ENCODE measurements around the gene PTGER1. TPM values are rescaled to one million over a fixed set of nuclear protein-coding genes. Genes with fewer than 3 reads are reported as not detected.

The PTGER1 gene
- total and polyA plus RNA-seq, 2 of the 13 experiments (the other 11 are each of a cell fraction or from before 2014, with no cell fraction given), result 0.13 TPM; not detected in 1

- TF ChIP-seq, protein P1, sequence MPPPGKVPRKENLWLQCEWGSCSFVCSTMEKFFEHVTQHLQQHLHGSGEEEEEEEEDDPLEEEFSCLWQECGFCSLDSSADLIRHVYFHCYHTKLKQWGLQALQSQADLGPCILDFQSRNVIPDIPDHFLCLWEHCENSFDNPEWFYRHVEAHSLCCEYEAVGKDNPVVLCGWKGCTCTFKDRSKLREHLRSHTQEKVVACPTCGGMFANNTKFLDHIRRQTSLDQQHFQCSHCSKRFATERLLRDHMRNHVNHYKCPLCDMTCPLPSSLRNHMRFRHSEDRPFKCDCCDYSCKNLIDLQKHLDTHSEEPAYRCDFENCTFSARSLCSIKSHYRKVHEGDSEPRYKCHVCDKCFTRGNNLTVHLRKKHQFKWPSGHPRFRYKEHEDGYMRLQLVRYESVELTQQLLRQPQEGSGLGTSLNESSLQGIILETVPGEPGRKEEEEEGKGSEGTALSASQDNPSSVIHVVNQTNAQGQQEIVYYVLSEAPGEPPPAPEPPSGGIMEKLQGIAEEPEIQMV (CRISPR knock-in tag; IDR thresholded peaks at IDR 0.05; ENCODE audit: low read depth), result no peak
- TF ChIP-seq, protein P2, sequence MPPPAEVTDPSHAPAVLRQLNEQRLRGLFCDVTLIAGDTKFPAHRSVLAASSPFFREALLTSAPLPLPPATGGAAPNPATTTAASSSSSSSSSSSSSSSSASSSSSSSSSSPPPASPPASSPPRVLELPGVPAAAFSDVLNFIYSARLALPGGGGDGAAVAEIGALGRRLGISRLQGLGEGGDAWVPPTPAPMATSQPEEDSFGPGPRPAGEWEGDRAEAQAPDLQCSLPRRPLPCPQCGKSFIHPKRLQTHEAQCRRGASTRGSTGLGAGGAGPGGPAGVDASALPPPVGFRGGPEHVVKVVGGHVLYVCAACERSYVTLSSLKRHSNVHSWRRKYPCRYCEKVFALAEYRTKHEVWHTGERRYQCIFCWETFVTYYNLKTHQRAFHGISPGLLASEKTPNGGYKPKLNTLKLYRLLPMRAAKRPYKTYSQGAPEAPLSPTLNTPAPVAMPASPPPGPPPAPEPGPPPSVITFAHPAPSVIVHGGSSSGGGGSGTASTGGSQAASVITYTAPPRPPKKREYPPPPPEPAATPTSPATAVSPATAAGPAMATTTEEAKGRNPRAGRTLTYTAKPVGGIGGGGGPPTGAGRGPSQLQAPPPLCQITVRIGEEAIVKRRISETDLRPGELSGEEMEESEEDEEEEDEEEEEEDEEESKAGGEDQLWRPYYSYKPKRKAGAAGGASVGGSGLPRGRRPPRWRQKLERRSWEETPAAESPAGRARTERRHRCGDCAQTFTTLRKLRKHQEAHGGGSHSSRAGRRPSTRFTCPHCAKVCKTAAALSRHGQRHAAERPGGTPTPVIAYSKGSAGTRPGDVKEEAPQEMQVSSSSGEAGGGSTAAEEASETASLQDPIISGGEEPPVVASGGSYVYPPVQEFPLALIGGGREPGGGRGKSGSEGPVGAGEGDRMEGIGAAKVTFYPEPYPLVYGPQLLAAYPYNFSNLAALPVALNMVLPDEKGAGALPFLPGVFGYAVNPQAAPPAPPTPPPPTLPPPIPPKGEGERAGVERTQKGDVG (CRISPR knock-in tag; IDR thresholded peaks at IDR 0.05; ENCODE audit: borderline replicate concordance), result 0 out of 2 replicates have a peak, but pooled peaks have one; percentile 43
- TF ChIP-seq, protein P3, sequence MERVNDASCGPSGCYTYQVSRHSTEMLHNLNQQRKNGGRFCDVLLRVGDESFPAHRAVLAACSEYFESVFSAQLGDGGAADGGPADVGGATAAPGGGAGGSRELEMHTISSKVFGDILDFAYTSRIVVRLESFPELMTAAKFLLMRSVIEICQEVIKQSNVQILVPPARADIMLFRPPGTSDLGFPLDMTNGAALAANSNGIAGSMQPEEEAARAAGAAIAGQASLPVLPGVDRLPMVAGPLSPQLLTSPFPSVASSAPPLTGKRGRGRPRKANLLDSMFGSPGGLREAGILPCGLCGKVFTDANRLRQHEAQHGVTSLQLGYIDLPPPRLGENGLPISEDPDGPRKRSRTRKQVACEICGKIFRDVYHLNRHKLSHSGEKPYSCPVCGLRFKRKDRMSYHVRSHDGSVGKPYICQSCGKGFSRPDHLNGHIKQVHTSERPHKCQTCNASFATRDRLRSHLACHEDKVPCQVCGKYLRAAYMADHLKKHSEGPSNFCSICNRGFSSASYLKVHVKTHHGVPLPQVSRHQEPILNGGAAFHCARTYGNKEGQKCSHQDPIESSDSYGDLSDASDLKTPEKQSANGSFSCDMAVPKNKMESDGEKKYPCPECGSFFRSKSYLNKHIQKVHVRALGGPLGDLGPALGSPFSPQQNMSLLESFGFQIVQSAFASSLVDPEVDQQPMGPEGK (CRISPR knock-in tag; IDR thresholded peaks at IDR 0.05), result peak; percentile 39; the same call in 1 of the 2 replicates
- TF ChIP-seq GTF3A (CRISPR knock-in tag; conservative IDR thresholded peaks at IDR 0.05), result peak; percentile 72; the same call in 1 of the 2 replicates
- no peak for TF ChIP-seq FOXM1 (CRISPR knock-in tag; IDR thresholded peaks at IDR 0.05)
- peak; percentile 77; the same call in 1 of the 2 replicates for TF ChIP-seq THAP7 (CRISPR knock-in tag; IDR thresholded peaks at IDR 0.05)
- TF ChIP-seq, protein P4, sequence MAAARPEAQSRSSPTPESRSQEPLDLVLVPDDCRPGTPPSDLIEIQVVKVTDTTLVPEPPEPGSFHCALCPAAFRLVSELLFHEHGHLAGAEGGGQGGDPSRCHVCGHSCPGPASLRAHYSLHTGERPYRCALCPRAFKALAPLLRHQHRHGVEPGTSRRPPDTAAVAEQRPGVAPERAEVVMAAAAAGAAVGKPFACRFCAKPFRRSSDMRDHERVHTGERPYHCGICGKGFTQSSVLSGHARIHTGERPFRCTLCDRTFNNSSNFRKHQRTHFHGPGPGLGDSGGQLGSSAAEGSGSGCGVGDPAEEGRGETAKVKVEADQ (CRISPR knock-in tag; IDR thresholded peaks at IDR 0.05; ENCODE audit: borderline replicate concordance), result 0 out of 2 replicates have a peak, but pooled peaks have one; percentile 55
- TF ChIP-seq SKI (IDR thresholded peaks at IDR 0.05; ENCODE audit: partially characterized antibody), result peak; percentile 10
- TF ChIP-seq ARNT2 (CRISPR knock-in tag; IDR thresholded peaks at IDR 0.05; ENCODE audit: low read depth), result 0 out of 2 replicates have a peak, but pooled peaks have one; percentile 29
- TF ChIP-seq NR2F6 (IDR thresholded peaks at IDR 0.05), result no peak; the same call in 1 of the 2 replicates
- peak; percentile 54; the same call in 1 of the 2 replicates for TF ChIP-seq NR2F6 (CRISPR knock-in tag; IDR thresholded peaks at IDR 0.05)
- TF ChIP-seq ZNF317 (CRISPR knock-in tag; IDR thresholded peaks at IDR 0.05), result peak; percentile 37; the same call in 1 of the 2 replicates
- no peak for TF ChIP-seq ZNF652 (CRISPR knock-in tag; IDR thresholded peaks at IDR 0.05; ENCODE audit: borderline replicate concordance, low read depth)
- TF ChIP-seq, protein P5, sequence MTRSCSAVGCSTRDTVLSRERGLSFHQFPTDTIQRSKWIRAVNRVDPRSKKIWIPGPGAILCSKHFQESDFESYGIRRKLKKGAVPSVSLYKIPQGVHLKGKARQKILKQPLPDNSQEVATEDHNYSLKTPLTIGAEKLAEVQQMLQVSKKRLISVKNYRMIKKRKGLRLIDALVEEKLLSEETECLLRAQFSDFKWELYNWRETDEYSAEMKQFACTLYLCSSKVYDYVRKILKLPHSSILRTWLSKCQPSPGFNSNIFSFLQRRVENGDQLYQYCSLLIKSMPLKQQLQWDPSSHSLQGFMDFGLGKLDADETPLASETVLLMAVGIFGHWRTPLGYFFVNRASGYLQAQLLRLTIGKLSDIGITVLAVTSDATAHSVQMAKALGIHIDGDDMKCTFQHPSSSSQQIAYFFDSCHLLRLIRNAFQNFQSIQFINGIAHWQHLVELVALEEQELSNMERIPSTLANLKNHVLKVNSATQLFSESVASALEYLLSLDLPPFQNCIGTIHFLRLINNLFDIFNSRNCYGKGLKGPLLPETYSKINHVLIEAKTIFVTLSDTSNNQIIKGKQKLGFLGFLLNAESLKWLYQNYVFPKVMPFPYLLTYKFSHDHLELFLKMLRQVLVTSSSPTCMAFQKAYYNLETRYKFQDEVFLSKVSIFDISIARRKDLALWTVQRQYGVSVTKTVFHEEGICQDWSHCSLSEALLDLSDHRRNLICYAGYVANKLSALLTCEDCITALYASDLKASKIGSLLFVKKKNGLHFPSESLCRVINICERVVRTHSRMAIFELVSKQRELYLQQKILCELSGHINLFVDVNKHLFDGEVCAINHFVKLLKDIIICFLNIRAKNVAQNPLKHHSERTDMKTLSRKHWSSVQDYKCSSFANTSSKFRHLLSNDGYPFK (CRISPR knock-in tag; IDR thresholded peaks at IDR 0.05; ENCODE audit: borderline replicate concordance), result peak; percentile 47; the same call in 1 of the 2 replicates
- TF ChIP-seq ZNF567 (CRISPR knock-in tag; IDR thresholded peaks at IDR 0.05; ENCODE audit: borderline replicate concordance), result 0 out of 2 replicates have a peak, but pooled peaks have one; percentile 58
- no peak for TF ChIP-seq PPARG (CRISPR knock-in tag; conservative IDR thresholded peaks at IDR 0.05)
Observed at GRCh38 chr19:14434543-14435319, 40.4 kb downstream of the PTGER1 start (continued).
